K562 (cell line): Measurements from ENCODE around the gene CEMIP. TPM values are rescaled to one million over a fixed set of nuclear protein-coding genes. Genes with fewer than 3 reads are reported as not detected.

ENCODE experiments used
- ATAC-seq: fragments of 200-7000 bp; cut with Tn5 transposase; 3 replicates; pipeline ENCODE4 v1.9.1; 2020; ENCODE audit warnings: moderate library complexity
- BruUV-seq: library from RNA; stranded (reverse); fragments of 400-500 nt; replicated peaks from 2 replicates; lab custom pipeline; 2021; lab: Mats Ljungman, UMichigan
- CTCF ChIA-PET: fragments of 300-600 bp; formaldehyde crosslinking; extraction: SDS; loops from one replicate; lab custom pipeline; 2021; ENCODE audit warnings: low intra/inter-chr PET ratio; lab: Yijun Ruan, JAX
- POLR2A ChIA-PET: fragments of 300-600, 350-650 bp; sonication (Branson Sonifier 250); formaldehyde crosslinking; extraction: SDS; loops from one replicate; lab custom pipeline; 2021; ENCODE audit warnings: antibody characterized with exemption, inconsistent platforms; lab: Yijun Ruan, JAX
- DNase-seq, 4 experiments: peaks; one replicate each; pipeline versions ENCODE4 v3.0.0 to v3.0.0-alpha.2; 2011 to 2018; ENCODE audit warnings: low spot score in 3 of 4, mixed read lengths in 3 of 4; ENCODE audit errors: extremely low read depth in 1 of 4
- FAIRE-seq: peaks from 2 replicates; lab custom pipeline; 2011; peaks lifted over from hg19 to GRCh38; lab: Jason Lieb, UNC
- H2AFZ ChIP-seq: 2 replicates; pipeline ENCODE4 v1.6.0; 2011; ENCODE audit warnings: low read depth, low read length, control low read depth, inconsistent platforms
- H3K27ac ChIP-seq: fragments of 200-600 bp; 3 replicates; pipeline ENCODE4 v1.8.0; 2011; ENCODE audit warnings: low read depth, mild to moderate bottlenecking, control low read depth, inconsistent platforms, low read length, moderate library complexity, mixed read lengths; ENCODE audit errors: extremely low read depth
- H3K27me3 ChIP-seq, 2 experiments: fragments of 300-600 bp in 1 of 2; 2 replicates in 1 of 2; 3 replicates in 1 of 2; pipeline versions ENCODE4 v1.6.0 to v1.8.0; 2011; ENCODE audit warnings: inconsistent platforms in 2 of 2, low read length in 2 of 2, mild to moderate bottlenecking in 1 of 2, mixed read lengths in 1 of 2, moderate library complexity in 1 of 2; ENCODE audit not compliant: control insufficient read depth in 2 of 2, insufficient read depth in 2 of 2
- H3K36me3 ChIP-seq: fragments of 300-600 bp; 3 replicates; pipeline ENCODE4 v1.8.0; 2011; ENCODE audit warnings: mild to moderate bottlenecking, low read length, inconsistent platforms; ENCODE audit not compliant: control insufficient read depth, insufficient read depth
- H3K4me1 ChIP-seq, 2 experiments: fragments of 200-600 bp in 1 of 2; replicated peaks in 1 of 2; 2 replicates in 1 of 2; 3 replicates in 1 of 2; pipeline versions ENCODE4 v1.5.1 to v1.8.0; 2011; ENCODE audit warnings: inconsistent platforms in 2 of 2, low read length in 2 of 2, mild to moderate bottlenecking in 1 of 2, mixed read lengths in 1 of 2, moderate library complexity in 1 of 2; ENCODE audit not compliant: control insufficient read depth in 2 of 2, insufficient read depth in 2 of 2
- H3K4me2 ChIP-seq: 2 replicates; pipeline ENCODE4 v1.6.1; 2011; ENCODE audit warnings: low read length, control low read depth, inconsistent platforms, mixed read lengths; ENCODE audit not compliant: insufficient read depth
- H3K4me3 ChIP-seq: fragments of 200-600 bp; sonication (generic), shearing (Covaris generic); 2 replicates; pipeline ENCODE4 v1.5.1; 2016; ENCODE audit warnings: control low read depth, inconsistent platforms
- H3K79me2 ChIP-seq: fragments of 200-600 bp; 3 replicates; pipeline ENCODE4 v1.8.0; 2011; ENCODE audit warnings: low read length, inconsistent platforms; ENCODE audit not compliant: control insufficient read depth, insufficient read depth
- H3K9ac ChIP-seq, 2 experiments: 2 replicates each; pipeline versions ENCODE4 v1.6.0 to v1.6.1; 2011; ENCODE audit warnings: low read depth in 2 of 2, low read length in 2 of 2, control low read depth in 1 of 2, inconsistent platforms in 1 of 2, mild to moderate bottlenecking in 1 of 2, mixed read lengths in 1 of 2; ENCODE audit not compliant: insufficient read depth in 1 of 2
- H3K9me1 ChIP-seq: one replicate; pipeline ENCODE4 v1.6.0; 2011; ENCODE audit warnings: inconsistent platforms, mild to moderate bottlenecking, low read length, moderate library complexity; ENCODE audit not compliant: control insufficient read depth, insufficient read depth
- H3K9me3 ChIP-seq: replicated peaks from 2 replicates; pipeline ENCODE4 v1.5.1; 2011; ENCODE audit warnings: low read depth, low read length, inconsistent platforms; ENCODE audit not compliant: control insufficient read depth, insufficient read depth
- H4K20me1 ChIP-seq: replicated peaks from 2 replicates; pipeline ENCODE4 v1.6.1; 2011; ENCODE audit warnings: low read length, inconsistent platforms, mixed read lengths; ENCODE audit not compliant: control insufficient read depth, insufficient read depth
- CHD7 ChIP-seq: fragments of 200-600 bp; sonication (generic); IDR thresholded peaks from one replicate; pipeline ENCODE4 v1.6.1; 2012; ENCODE audit warnings: mild to moderate bottlenecking, low read depth, low read length, inconsistent platforms
- CXXC5 ChIP-seq: fragments of 250-450 bp; sonication (Bioruptor Pico); IDR thresholded peaks from 2 replicates; pipeline ENCODE4 v1.8.0; 2022; ENCODE audit warnings: inconsistent platforms, mild to moderate bottlenecking, moderate library complexity
- FIP1L1 ChIP-seq: fragments of 200-400 bp; formaldehyde crosslinking; IDR thresholded peaks from 2 replicates; pipeline ENCODE4 v1.6.1; 2018; ENCODE audit warnings: mild to moderate bottlenecking, low read depth, low read length; ENCODE audit not compliant: poor library complexity, severe bottlenecking
- SIN3A ChIP-seq, 2 experiments: fragments of 150-350 bp in 1 of 2; IDR thresholded peaks; 2 replicates each; pipeline ENCODE4 v1.6.1; 2011 to 2016; ENCODE audit warnings: borderline replicate concordance in 2 of 2, low read depth in 2 of 2, low read length in 2 of 2, mild to moderate bottlenecking in 2 of 2, moderate library complexity in 2 of 2; ENCODE audit not compliant: control insufficient read depth in 1 of 2
- ZBTB17 ChIP-seq: fragments of 450-650 bp; formaldehyde crosslinking; IDR thresholded peaks from 2 replicates; pipeline ENCODE4 v1.4.0; 2020; ENCODE audit warnings: mild to moderate bottlenecking
- ZBTB26 ChIP-seq: fragments of 450-650 bp; formaldehyde crosslinking; IDR thresholded peaks from 2 replicates; pipeline ENCODE4 v1.4.0; 2022; ENCODE audit warnings: missing genetic modification characterization
- ZNF780A ChIP-seq: fragments of 250-450 bp; sonication (Bioruptor Pico); IDR thresholded peaks from 2 replicates; pipeline ENCODE4 v1.5.0; 2021; ENCODE audit warnings: mild to moderate bottlenecking
- WGBS: fragments of 100-300 bp; shearing (Covaris generic); methylation state at CpG from one replicate; pipeline ENCODE4 v1.1.6; 2016; ENCODE audit warnings: low coverage, mixed read lengths; ENCODE audit not compliant: insufficient coverage; ENCODE audit errors: missing lambda C conversion rate; 5-methylcytosine and 5-hydroxymethylcytosine counted together
- in situ Hi-C: fragments of 300-500 bp; cut with MboI; formaldehyde crosslinking; loops from 4 replicates; pipeline ENCODE4 v1.15.0; 2018; ENCODE audit warnings: inconsistent platforms, mixed read lengths
- intact Hi-C: fragments of 100-400 bp; cut with micrococcal nuclease; formaldehyde crosslinking; loops from 2 replicates; pipeline ENCODE4 v1.14.2; 2022
- polyA plus RNA-seq, 8 experiments: library from polyadenylated mRNA; depleted of rRNA in 4 of 8; stranded (reverse) in 5 of 8; unstranded in 3 of 8; fragments of >200 nt; fragmentation: Nextera tagmentation in 2 of 8; fragmentation: Illumina TruSeq in 1 of 8; extraction: Ambion mirVana in 2 of 8; extraction: Trizol in 1 of 8; gene quantifications; 2 replicates each; pipeline versions ENCODE4 v1.2.1 to v1.2.3, GENCODE V29; 2011 to 2014; ENCODE audit warnings: inconsistent platforms in 1 of 8, missing spikeins in 1 of 8
- total RNA-seq, 7 experiments: library from RNA; depleted of rRNA in 6 of 7; stranded (reverse); fragments of >200 nt in 6 of 7; fragmentation: Illumina TruSeq in 2 of 7; extraction: Trizol in 2 of 7; gene quantifications; 2 replicates each; pipeline versions ENCODE4 v1.2.1 to v1.2.3, GENCODE V29; 2011 to 2021; ENCODE audit warnings: low replicate concordance in 1 of 7

The CEMIP gene
- total and polyA plus RNA-seq, 9 of the 15 experiments (the other 6 are each of a cell fraction or from before 2014, with no cell fraction given), result 0.33 TPM; not detected in 8

- Histone ChIP-seq H3K9ac (no peak overlapping the region), H4K20me1 (no peaks in the 10 kb centered on the region; the same call in 1 of the 2 replicates), H3K79me2 (no peaks in the 10 kb centered on the region), H3K27me3 (peaks cover 6 to 15% of the 10 kb centered on the region in 2 experiments; a peak in 4 of 5 replicates), H3K9me3 (no peaks in the 10 kb centered on the region), H3K4me3 (no peak overlapping the region), H3K4me2 (no peak overlapping the region), H3K4me1 (no peaks in the 10 kb centered on the region), H2AFZ (no peak overlapping the region), H3K27ac (no peak overlapping the region), H3K36me3 (no peaks in the 10 kb centered on the region), H3K9me1 (no peaks in the 10 kb centered on the region)
- CTCF ChIA-PET, result no interaction called here
- TF ChIP-seq SIN3A (IDR thresholded peaks at IDR 0.05; ENCODE audit: borderline replicate concordance in 2 of 2, control insufficient read depth in 1 of 2, low read depth in 2 of 2, low read length in 2 of 2) (no peak), ZBTB26 (CRISPR knock-in tag) (no peak), FIP1L1 (no peak), CHD7 (no peak), ZBTB17 (CRISPR knock-in tag) (no peak), CXXC5 (CRISPR knock-in tag) (no peak), ZNF780A (CRISPR knock-in tag) (no peak)
- no TSS peak for BruUV-seq
- WGBS, result 2% methylated on average over 7 of the region's 7 CpGs
- in situ Hi-C loops (no loop called here), intact Hi-C loops (no loop called here)
- POLR2A ChIA-PET, result no interaction called here
- FAIRE-seq (no peak), ATAC-seq (no peak), DNase-seq (no peak)
Measured at GRCh38 chr15:80730387-80730786, 48.8 kb upstream of the CEMIP start.
